Transverse colon (tissue), 4 donors: ENCODE results near the gene TNS3. TPM values are rescaled to one million over a fixed set of nuclear protein-coding genes. Genes with fewer than 3 reads are reported as not detected.

ENCODE experiments used
- DNase-seq: peaks from one replicate; pipeline ENCODE4 v3.0.0-alpha.2; 2019
- H3K27ac ChIP-seq, 4 donors: fragments of 200-600 bp; sonication (generic); 2 replicates each; pipeline ENCODE4 v1.5.1; 2016 to 2018; ENCODE audit warnings: inconsistent platforms in 4 of 4
- H3K27me3 ChIP-seq: fragments of 200-600 bp; sonication (generic); 2 replicates; pipeline ENCODE4 v1.5.1; 2017; ENCODE audit warnings: inconsistent platforms
- H3K36me3 ChIP-seq, 4 donors: fragments of 200-600 bp; sonication (generic); 2 replicates each; pipeline ENCODE4 v1.5.1; 2017 to 2019; ENCODE audit warnings: inconsistent platforms in 4 of 4
- H3K4me1 ChIP-seq, 4 donors: fragments of 200-600 bp; sonication (generic); 2 replicates each; pipeline ENCODE4 v1.5.1; 2017 to 2020; ENCODE audit warnings: inconsistent platforms in 4 of 4
- H3K4me3 ChIP-seq, 4 donors: fragments of 200-600 bp; sonication (generic); 1 replicate in 1 of 4; 2 replicates in 3 of 4; pipeline versions ENCODE4 v1.5.1 to v1.6.1; 2017 to 2019; ENCODE audit warnings: inconsistent platforms in 4 of 4
- H3K9me3 ChIP-seq, 2 donors: fragments of 200-600 bp; sonication (generic); 2 replicates each; pipeline ENCODE4 v1.5.1; 2017 to 2019; ENCODE audit warnings: inconsistent platforms in 2 of 2
- EP300 ChIP-seq: sonication (generic); formaldehyde crosslinking; IDR thresholded peaks from one replicate; pipeline ENCODE4 v1.6.1; 2017; ENCODE audit warnings: antibody characterized with exemption, low read depth
- POLR2A ChIP-seq: fragments of 450-650 bp; IDR thresholded peaks from one replicate; pipeline ENCODE4 v1.6.1; 2016; ENCODE audit warnings: antibody characterized with exemption, mild to moderate bottlenecking, moderate library complexity
- POLR2AphosphoS5 ChIP-seq, 3 donors: sonication (generic); formaldehyde crosslinking; IDR thresholded peaks; one replicate each; pipeline ENCODE4 v1.6.1; 2016; ENCODE audit warnings: antibody characterized with exemption in 3 of 3
- WGBS, 2 donors: methylation state at CpG; one replicate each; pipeline ENCODE4 v1.1.5; 2018; ENCODE audit warnings: low coverage in 1 of 2; 5-methylcytosine and 5-hydroxymethylcytosine counted together
- in situ Hi-C, 4 donors: fragments of 200-750 bp; cut with MboI; loops; one replicate each; pipeline versions ENCODE4 v1.15.0 to v1.15.1; 2017; ENCODE audit warnings: low sequenced_read_pairs in 3 of 4, low pct_ligation_motif_present in 1 of 4, low pct_unique_long_range_greater_than_20kb in 1 of 4
- intact Hi-C: fragments of 100-400 bp; cut with DNase I; formaldehyde crosslinking; loops from one replicate; pipeline ENCODE4 v1.15.1; 2023; ENCODE audit warnings: low total_unique reads
- total RNA-seq, 4 donors: library from RNA; depleted of rRNA; stranded (reverse); fragments of >200 nt; gene quantifications; one replicate each; pipeline ENCODE4 v1.1.0, GENCODE V29; 2016
- TF ChIP-seq, protein P1 (sequence below), 5 experiments: fragments of 200-600 bp in 3 of 5; fragments of 450-650 bp in 2 of 5; sonication (generic) in 3 of 5; IDR thresholded peaks; 1 replicate in 2 of 5; 2 replicates in 3 of 5; pipeline ENCODE4 v1.5.1; 2016 to 2017; ENCODE audit warnings: antibody characterized with exemption in 5 of 5, inconsistent platforms in 3 of 5, mild to moderate bottlenecking in 2 of 5, moderate library complexity in 1 of 5

TNS3 gene
- total RNA-seq, 4 donors from 2014 or later = 58.5 to 104 (median 72.7) TPM

DNA sequence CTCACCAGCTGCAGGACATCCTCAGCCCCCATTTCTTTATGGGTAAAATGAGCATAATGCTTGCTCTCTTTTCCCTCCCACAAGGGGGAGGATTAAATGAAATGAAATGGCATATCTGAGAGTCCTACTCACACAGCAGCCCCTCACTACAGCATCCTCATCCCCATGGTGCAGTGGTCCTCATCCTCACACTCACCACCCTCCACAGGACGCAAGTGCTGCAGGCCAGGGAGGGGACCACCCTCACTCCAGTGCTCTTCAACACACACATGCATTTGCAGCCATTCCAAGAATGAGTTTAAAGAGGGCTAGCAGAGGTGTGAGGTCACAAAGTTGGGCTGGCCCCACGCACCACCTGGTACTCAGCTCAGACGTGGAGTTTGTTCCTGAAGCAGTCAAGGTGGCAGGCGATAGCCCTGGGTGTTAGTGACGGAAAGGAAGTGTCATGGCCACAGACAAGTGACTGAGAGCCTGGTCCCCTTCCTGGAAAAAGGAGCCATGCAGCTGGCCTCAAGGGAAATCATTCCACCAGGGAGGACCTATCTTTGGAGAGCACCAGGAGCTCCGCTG is 234.0 kb downstream of the TNS3 start:
- Histone ChIP-seq H3K4me3 (no peak overlapping the region), H3K27me3 (no peaks in the 10 kb centered on the region), H3K27ac (no peak overlapping the region), H3K4me1 (no peaks in the 10 kb centered on the region), H3K9me3 (no peaks in the 10 kb centered on the region), H3K36me3 (peaks cover 0 to 11% (median 3%) of the 10 kb centered on the region in 4 donors)
- DNase-seq = peak; percentile 2
- 94 to 100% methylated on average over 1 to 6 of the region's 6 CpGs for WGBS, 2 donors
- in situ Hi-C loops (no loop called here), intact Hi-C loops (no loop called here)
- TF ChIP-seq POLR2A (no peak), POLR2AphosphoS5 (IDR thresholded peaks at IDR 0.05) (no peak), EP300 (no peak)
- TF ChIP-seq, protein P1, sequence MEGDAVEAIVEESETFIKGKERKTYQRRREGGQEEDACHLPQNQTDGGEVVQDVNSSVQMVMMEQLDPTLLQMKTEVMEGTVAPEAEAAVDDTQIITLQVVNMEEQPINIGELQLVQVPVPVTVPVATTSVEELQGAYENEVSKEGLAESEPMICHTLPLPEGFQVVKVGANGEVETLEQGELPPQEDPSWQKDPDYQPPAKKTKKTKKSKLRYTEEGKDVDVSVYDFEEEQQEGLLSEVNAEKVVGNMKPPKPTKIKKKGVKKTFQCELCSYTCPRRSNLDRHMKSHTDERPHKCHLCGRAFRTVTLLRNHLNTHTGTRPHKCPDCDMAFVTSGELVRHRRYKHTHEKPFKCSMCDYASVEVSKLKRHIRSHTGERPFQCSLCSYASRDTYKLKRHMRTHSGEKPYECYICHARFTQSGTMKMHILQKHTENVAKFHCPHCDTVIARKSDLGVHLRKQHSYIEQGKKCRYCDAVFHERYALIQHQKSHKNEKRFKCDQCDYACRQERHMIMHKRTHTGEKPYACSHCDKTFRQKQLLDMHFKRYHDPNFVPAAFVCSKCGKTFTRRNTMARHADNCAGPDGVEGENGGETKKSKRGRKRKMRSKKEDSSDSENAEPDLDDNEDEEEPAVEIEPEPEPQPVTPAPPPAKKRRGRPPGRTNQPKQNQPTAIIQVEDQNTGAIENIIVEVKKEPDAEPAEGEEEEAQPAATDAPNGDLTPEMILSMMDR (IDR thresholded peaks at IDR 0.05) = no peak

DNA sequence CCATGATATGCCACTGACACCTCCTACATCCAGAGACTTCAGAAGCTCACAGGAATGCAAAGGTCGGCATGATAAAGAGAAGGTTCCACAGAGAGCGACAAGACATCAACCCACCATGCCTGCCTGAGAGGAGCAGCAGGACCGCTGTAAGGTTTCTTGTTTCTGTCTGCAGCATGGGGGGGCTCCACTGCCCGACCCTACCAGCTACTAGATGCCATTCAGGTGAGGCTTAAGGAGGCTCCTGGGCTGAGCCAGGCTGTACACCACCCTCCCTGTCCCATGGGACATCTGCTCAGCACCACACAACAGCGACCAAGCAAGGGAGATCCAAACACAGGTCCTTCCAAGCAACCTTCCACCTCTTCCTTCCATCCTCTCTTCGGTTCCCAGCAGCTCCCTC is 234.6 kb downstream of the TNS3 start:
- in situ Hi-C loops (no loop called here), intact Hi-C loops (no loop called here)
- 81 to 90% methylated on average over 2 to 6 of the region's 6 CpGs for WGBS, 2 donors

DNA sequence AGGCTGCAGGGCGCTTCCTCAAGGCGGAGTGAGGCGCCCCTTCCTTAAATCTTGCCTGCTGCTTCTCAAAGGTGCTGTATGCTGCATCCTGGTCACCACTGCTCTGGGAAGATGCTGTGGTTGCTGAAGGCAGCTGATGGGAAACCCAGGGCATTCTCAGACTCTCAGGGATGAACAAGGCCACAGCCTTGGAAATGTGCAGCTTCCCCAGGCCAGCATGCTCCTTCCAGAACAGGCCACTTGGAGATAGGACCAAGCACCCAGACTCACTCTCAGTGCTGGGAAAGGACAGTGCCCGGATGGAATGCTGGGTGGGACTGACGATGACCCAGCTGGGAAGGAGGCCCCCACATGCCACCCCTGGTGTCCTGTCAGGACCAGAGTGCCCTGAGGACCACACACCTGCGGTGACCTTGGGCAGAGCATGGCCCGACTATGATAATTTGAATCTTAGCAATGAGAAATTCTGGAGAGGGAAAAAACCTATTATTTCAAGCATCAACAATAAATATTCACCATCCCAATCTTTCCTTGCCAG is 235.5 kb downstream of the TNS3 start:
- no peak overlapping the region for H3K27ac ChIP-seq
- intact Hi-C loops = no loop called here
- H3K4me1 ChIP-seq = no peaks in the 10 kb centered on the region
- H3K27me3 ChIP-seq = no peaks in the 10 kb centered on the region
- peak; percentile 2 for DNase-seq
- H3K9me3 ChIP-seq = no peaks in the 10 kb centered on the region
- H3K36me3 ChIP-seq = peaks cover 0 to 15% (median 7%) of the 10 kb centered on the region in 4 donors
- in situ Hi-C loops = no loop called here
- WGBS, 2 donors = 98% methylated on average over 7 of the region's 7 CpGs; no CpG with 5 or more reads in 1 of the 2 donors
- no peak for TF ChIP-seq POLR2A
- TF ChIP-seq POLR2AphosphoS5 (IDR thresholded peaks at IDR 0.05) = no peak
- TF ChIP-seq EP300 = no peak
- TF ChIP-seq, protein P1 (IDR thresholded peaks at IDR 0.05) = no peak
- no peak overlapping the region for H3K4me3 ChIP-seq

More for the DNA sequence above, 234.6 kb downstream of the TNS3 start:
- no peaks in the 10 kb centered on the region for H3K27me3 ChIP-seq
- no peaks in the 10 kb centered on the region for H3K4me1 ChIP-seq
- no peak overlapping the region for H3K27ac ChIP-seq
- H3K36me3 ChIP-seq = peaks cover 0 to 11% (median 3%) of the 10 kb centered on the region in 4 donors
- H3K9me3 ChIP-seq = no peaks in the 10 kb centered on the region
- TF ChIP-seq, protein P1 (IDR thresholded peaks at IDR 0.05) = no peak
- TF ChIP-seq POLR2A (no peak), POLR2AphosphoS5 (IDR thresholded peaks at IDR 0.05) (no peak), EP300 (no peak)
- DNase-seq = peak; percentile 1
- no peak overlapping the region for H3K4me3 ChIP-seq

DNA sequence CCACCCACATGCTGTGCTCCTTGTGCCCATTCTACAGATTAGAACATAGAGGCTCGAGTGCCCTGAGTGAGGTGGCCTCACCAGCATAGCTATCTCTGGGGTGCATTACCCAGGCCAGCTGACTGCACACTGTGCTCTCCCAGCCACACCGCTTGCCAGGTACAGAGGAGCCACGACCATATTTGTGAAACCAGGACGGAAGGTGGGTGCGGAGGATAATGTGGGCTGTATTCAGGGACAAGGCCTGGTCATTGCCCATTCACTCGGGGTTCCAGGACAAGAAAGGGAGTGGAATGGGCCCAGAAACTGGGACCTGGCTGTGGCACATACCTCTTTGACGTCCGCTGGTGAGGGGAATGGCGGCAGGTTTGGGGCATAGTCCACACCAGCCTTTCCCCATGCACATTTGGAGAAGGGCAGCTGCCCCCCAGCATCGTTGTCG is 236.0 kb downstream of the TNS3 start:
- Histone ChIP-seq H3K4me3 (no peak overlapping the region), H3K27ac (no peak overlapping the region), H3K27me3 (no peaks in the 10 kb centered on the region), H3K4me1 (no peaks in the 10 kb centered on the region), H3K9me3 (no peaks in the 10 kb centered on the region), H3K36me3 (peaks cover 0 to 15% (median 7%) of the 10 kb centered on the region in 4 donors)
- intact Hi-C loops (no loop called here), in situ Hi-C loops (no loop called here)
- 95 to 100% methylated on average over 4 to 11 of the region's 11 CpGs for WGBS, 2 donors
- TF ChIP-seq, protein P1 (IDR thresholded peaks at IDR 0.05) = no peak
- no peak for TF ChIP-seq POLR2A
- no peak for TF ChIP-seq POLR2AphosphoS5 (IDR thresholded peaks at IDR 0.05)
- TF ChIP-seq EP300 = no peak
- DNase-seq = no peak
